HepG2 (cell line): ENCODE results near the gene SPRED3. TPM values are rescaled to one million over a fixed set of nuclear protein-coding genes. Genes with fewer than 3 reads are reported as not detected.

Source experiments
- CHCHD3 ChIP-seq: sonication (generic); formaldehyde crosslinking; IDR thresholded peaks from 2 replicates; pipeline ENCODE4 v1.8.0; 2022; ENCODE audit warnings: mild to moderate bottlenecking, missing genetic modification reagents, moderate library complexity
- ZNF790 ChIP-seq: sonication (generic); formaldehyde crosslinking; IDR thresholded peaks from 2 replicates; pipeline ENCODE4 v1.8.0; 2022; ENCODE audit warnings: missing genetic modification reagents, mild to moderate bottlenecking, borderline replicate concordance
- polyA plus RNA-seq, 8 experiments: library from polyadenylated mRNA; depleted of rRNA in 3 of 8; stranded (reverse) in 7 of 8; unstranded in 1 of 8; fragments of >200 nt; fragmentation: Illumina TruSeq in 4 of 8; extraction: Trizol in 4 of 8; gene quantifications; 2 replicates each; pipeline versions ENCODE4 v1.2.1 to v1.2.3, GENCODE V29; 2011 to 2016; ENCODE audit warnings: low read depth in 4 of 8, missing spikeins in 1 of 8, mixed read lengths in 1 of 8; ENCODE audit not compliant: insufficient read depth in 1 of 8
- total RNA-seq, 5 experiments: library from RNA; depleted of rRNA; stranded (reverse); fragments of >200 nt; fragmentation: Illumina TruSeq; extraction: Trizol; gene quantifications; 2 replicates each; pipeline ENCODE4 v1.2.3, GENCODE V29; 2016; ENCODE audit warnings: low read depth in 1 of 5
- TF ChIP-seq, protein P1 (sequence below): sonication (generic); formaldehyde crosslinking; IDR thresholded peaks from 2 replicates; pipeline ENCODE4 v1.4.0; 2020; ENCODE audit warnings: missing genetic modification reagents
- TF ChIP-seq, protein P2 (sequence below): sonication (generic); formaldehyde crosslinking; IDR thresholded peaks from 2 replicates; pipeline ENCODE4 v1.4.0; 2020; ENCODE audit warnings: mild to moderate bottlenecking, missing genetic modification reagents

Gene SPRED3
- total and polyA plus RNA-seq, 2 of the 13 experiments (the other 11 are each of a cell fraction or from before 2014, with no cell fraction given) = 0.15 to 0.17 TPM

DNA sequence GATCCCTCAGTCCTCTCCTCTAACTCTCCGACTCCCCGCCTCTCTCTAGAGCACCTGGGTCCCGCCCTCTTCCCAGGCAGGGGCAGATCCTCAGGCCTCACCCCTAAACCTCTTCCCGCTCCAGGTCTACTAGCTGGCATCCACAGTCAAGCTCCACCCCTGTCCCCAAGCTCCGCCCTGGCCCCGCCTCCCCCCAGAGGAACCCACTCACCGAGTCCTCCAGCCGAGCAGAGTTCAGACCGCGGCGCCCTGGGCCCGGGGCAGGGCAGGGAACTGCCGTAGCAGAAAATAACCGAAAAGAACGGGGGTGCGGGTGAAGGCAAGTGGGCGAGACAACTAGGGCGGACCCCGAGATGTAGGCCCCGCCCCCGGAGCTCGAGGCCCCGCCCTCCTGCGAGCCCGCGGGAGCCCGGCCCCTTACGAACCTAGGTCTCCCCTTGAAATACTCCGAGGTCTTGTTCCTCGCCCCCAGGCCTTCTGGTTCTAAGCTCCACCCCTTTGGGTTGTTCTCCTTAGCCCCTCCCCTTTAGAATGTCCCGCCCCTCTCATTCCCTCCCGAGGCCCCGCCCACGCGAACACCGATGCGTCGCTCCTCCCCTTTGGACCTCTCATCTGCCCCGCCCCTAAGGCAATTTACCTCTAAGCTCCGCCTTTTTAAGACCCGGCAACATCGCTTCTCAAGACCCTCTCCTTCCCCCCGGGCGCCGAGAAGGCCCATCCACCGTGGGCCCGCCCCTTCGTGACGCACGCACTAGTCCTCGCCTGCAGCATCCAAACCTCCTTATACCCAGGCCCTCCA, 748 bp upstream of the SPRED3 start, which contains the start of gene GGN (continued):
- TF ChIP-seq, protein P1, sequence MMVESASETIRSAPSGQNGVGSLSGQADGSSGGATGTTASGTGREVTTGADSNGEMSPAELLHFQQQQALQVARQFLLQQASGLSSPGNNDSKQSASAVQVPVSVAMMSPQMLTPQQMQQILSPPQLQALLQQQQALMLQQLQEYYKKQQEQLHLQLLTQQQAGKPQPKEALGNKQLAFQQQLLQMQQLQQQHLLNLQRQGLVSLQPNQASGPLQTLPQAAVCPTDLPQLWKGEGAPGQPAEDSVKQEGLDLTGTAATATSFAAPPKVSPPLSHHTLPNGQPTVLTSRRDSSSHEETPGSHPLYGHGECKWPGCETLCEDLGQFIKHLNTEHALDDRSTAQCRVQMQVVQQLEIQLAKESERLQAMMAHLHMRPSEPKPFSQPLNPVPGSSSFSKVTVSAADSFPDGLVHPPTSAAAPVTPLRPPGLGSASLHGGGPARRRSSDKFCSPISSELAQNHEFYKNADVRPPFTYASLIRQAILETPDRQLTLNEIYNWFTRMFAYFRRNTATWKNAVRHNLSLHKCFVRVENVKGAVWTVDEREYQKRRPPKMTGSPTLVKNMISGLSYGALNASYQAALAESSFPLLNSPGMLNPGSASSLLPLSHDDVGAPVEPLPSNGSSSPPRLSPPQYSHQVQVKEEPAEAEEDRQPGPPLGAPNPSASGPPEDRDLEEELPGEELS (CRISPR knock-in tag) = no peak
- TF ChIP-seq, protein P2, sequence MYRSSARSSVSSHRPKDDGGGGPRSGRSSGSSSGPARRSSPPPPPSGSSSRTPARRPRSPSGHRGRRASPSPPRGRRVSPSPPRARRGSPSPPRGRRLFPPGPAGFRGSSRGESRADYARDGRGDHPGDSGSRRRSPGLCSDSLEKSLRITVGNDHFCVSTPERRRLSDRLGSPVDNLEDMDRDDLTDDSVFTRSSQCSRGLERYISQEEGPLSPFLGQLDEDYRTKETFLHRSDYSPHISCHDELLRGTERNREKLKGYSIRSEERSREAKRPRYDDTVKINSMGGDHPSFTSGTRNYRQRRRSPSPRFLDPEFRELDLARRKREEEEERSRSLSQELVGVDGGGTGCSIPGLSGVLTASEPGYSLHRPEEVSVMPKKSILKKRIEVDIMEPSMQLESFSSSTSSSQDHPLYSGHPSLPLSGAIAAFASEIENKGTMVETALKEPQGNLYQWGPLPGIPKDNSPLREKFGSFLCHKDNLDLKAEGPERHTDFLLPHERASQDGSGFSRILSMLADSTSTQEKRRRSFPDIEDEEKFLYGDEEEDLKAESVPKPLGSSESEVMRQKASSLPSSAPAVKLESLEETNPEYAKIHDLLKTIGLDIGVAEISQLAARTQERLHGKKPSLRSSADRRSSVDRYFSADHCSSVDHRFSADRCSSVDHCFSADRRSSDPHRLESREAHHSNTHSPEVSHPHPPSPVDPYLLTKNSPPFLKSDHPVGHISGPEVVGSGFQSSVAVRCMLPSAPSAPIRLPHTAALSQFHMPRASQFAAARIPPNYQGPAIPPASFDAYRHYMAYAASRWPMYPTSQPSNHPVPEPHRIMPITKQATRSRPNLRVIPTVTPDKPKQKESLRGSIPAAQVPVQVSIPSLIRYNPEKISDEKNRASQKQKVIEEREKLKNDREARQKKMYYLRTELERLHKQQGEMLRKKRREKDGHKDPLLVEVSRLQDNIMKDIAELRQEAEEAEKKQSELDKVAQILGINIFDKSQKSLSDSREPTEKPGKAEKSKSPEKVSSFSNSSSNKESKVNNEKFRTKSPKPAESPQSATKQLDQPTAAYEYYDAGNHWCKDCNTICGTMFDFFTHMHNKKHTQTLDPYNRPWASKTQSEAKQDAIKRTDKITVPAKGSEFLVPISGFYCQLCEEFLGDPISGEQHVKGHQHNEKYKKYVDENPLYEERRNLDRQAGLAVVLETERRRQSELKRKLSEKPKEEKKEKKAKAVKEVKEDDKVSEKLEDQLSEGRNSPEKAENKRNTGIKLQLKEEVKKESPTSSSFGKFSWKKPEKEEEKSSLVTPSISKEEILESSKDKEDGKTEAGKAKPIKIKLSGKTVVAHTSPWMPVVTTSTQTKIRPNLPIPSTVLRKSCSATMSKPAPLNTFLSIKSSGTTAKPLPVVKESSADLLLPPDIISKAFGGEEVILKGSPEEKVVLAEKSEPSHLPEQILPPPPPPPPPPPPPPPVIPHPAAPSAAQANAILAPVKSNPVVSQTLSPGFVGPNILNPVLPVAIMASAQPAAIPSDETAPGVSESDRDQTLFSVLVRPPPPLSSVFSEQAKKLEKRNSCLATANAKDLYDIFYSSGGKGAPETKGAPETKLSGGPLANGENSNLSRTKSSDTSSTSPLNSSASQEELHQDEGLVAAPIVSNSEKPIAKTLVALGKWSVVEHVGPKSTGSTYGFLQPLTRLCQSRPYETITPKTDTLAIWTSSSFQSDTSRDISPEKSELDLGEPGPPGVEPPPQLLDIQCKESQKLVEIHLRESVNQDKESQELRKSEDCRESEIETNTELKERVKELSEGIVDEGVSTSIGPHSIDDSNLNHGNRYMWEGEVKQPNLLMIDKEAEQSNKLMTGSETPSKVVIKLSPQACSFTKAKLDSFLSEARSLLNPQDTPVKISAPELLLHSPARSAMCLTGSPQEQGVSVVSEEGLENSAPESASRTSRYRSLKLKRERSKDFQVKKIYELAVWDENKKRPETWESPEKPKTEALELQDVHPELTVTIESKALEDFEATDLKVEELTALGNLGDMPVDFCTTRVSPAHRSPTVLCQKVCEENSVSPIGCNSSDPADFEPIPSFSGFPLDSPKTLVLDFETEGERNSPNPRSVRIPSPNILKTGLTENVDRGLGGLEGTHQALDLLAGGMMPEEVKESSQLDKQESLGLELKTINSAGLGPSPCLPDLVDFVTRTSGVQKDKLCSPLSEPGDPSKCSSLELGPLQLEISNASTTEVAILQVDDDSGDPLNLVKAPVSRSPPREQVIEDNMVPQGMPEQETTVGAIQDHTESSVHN (CRISPR knock-in tag) = no peak
- TF ChIP-seq ZNF790 (CRISPR knock-in tag) = no peak
- TF ChIP-seq CHCHD3 (CRISPR knock-in tag) = no peak
